Upper lobe of right lung (tissue), 1 donor: Measurements from ENCODE around the gene GRID1. TPM values are rescaled to one million over a fixed set of nuclear protein-coding genes. Genes with fewer than 3 reads are reported as not detected.

Experiments
- ATAC-seq: fragments of 200-7000 bp; cut with Tn5 transposase; one replicate; pipeline ENCODE4 v1.9.1; 2020; ENCODE audit warnings: mild to moderate bottlenecking, moderate library complexity
- DNase-seq: peaks from one replicate; pipeline ENCODE4 v3.0.0-alpha.2; 2020
- H3K27ac ChIP-seq: fragments of 200-600 bp; one replicate; pipeline ENCODE4 v1.8.0; 2022
- H3K27me3 ChIP-seq: fragments of 200-600 bp; one replicate; pipeline ENCODE4 v1.8.0; 2022; ENCODE audit warnings: mild to moderate bottlenecking
- H3K36me3 ChIP-seq: fragments of 200-600 bp; one replicate; pipeline ENCODE4 v1.8.0; 2022
- H3K4me1 ChIP-seq: fragments of 200-600 bp; one replicate; pipeline ENCODE4 v1.8.0; 2022
- H3K4me3 ChIP-seq: fragments of 200-600 bp; one replicate; pipeline ENCODE4 v1.8.0; 2022; ENCODE audit warnings: mild to moderate bottlenecking
- H3K9me3 ChIP-seq: fragments of 200-600 bp; one replicate; pipeline ENCODE4 v1.8.0; 2022
- intact Hi-C: fragments of 100-400 bp; cut with DNase I; formaldehyde crosslinking; loops from one replicate; pipeline ENCODE4 v1.11.0; 2022
- total RNA-seq: library from RNA; stranded (reverse); fragmentation: NEBNext Ultra II Directional; extraction: Animal tissue kit (Norgen Biotek cat#: 25700); gene quantifications from one replicate; pipeline ENCODE4 v1.2.1, GENCODE V29; 2021
- TF ChIP-seq, protein P1 (sequence below): fragments of 200-600 bp; IDR thresholded peaks from one replicate; pipeline ENCODE4 v1.8.0; 2022; ENCODE audit warnings: antibody characterized with exemption
- donor health status: DM: no; HTN: yes; CAD: no; lungs with severe emphysema.

The GRID1 gene
- total RNA-seq, 1 donor from 2014 or later, result 3.0 TPM

- H3K36me3 ChIP-seq, result no peaks in the 10 kb centered on the region
Observed at GRCh38 chr10:86068231-86069054, 298.2 kb downstream of the GRID1 start.

GRCh38 chr10:86067436-86068050 lies 299.1 kb downstream of the GRID1 start:
- no peaks in the 10 kb centered on the region for H3K9me3 ChIP-seq
- TF ChIP-seq, protein P1, sequence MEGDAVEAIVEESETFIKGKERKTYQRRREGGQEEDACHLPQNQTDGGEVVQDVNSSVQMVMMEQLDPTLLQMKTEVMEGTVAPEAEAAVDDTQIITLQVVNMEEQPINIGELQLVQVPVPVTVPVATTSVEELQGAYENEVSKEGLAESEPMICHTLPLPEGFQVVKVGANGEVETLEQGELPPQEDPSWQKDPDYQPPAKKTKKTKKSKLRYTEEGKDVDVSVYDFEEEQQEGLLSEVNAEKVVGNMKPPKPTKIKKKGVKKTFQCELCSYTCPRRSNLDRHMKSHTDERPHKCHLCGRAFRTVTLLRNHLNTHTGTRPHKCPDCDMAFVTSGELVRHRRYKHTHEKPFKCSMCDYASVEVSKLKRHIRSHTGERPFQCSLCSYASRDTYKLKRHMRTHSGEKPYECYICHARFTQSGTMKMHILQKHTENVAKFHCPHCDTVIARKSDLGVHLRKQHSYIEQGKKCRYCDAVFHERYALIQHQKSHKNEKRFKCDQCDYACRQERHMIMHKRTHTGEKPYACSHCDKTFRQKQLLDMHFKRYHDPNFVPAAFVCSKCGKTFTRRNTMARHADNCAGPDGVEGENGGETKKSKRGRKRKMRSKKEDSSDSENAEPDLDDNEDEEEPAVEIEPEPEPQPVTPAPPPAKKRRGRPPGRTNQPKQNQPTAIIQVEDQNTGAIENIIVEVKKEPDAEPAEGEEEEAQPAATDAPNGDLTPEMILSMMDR, result no peak
- no peaks in the 10 kb centered on the region for H3K4me1 ChIP-seq
- H3K36me3 ChIP-seq, result no peaks in the 10 kb centered on the region
- no peak overlapping the region for H3K4me3 ChIP-seq
- H3K27me3 ChIP-seq, result no peaks in the 10 kb centered on the region
- DNase-seq, result peak; percentile 48
- no peak for ATAC-seq
- no peak overlapping the region for H3K27ac ChIP-seq
- intact Hi-C loops, result no loop called here

More at GRCh38 chr10:86068231-86069054, 298.2 kb downstream of the GRID1 start:
- Histone ChIP-seq H3K27ac (no peak overlapping the region), H3K4me3 (no peak overlapping the region), H3K9me3 (no peaks in the 10 kb centered on the region), H3K27me3 (no peaks in the 10 kb centered on the region), H3K4me1 (no peaks in the 10 kb centered on the region)
- TF ChIP-seq, protein P1, result no peak
- intact Hi-C loops, result no loop called here
- ATAC-seq (no peak), DNase-seq (no peak)

GRCh38 chr10:86066696-86067095 lies 299.9 kb downstream of the GRID1 start:
- DNase-seq (peak; percentile 39), ATAC-seq (no peak)
- intact Hi-C loops, result no loop called here
- H3K36me3 ChIP-seq, result no peaks in the 10 kb centered on the region
- H3K27me3 ChIP-seq, result no peaks in the 10 kb centered on the region
- H3K9me3 ChIP-seq, result no peaks in the 10 kb centered on the region
- TF ChIP-seq, protein P1, result no peak
- H3K27ac ChIP-seq, result no peak overlapping the region
- no peak overlapping the region for H3K4me3 ChIP-seq
- no peaks in the 10 kb centered on the region for H3K4me1 ChIP-seq

DNA sequence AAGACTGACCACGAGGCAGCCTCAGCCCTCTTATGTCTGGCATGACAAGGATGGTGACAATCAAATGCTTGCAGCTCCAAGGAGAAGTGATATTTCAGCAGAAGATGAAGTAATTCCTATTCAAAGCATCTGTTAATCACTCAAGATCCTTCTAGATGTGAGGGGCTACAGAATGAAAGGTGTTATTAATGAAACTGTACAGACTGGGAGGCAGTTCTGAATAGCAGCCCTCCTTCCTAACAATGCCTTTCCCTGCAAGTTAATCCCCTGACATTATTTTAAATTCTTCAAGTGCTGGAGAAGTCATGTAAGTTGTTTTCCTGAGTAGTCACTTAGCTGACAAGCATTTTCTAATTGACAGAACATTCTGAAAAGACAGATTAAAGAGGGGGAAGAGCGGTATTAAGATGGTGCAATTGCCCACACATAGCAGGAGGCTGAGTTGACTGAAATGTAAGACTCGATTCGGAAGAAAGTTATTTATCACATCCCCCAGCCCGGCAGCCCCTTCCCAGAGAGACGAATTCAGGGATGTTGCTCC lies 300.8 kb downstream of the GRID1 start:
- Histone ChIP-seq H3K36me3 (no peaks in the 10 kb centered on the region), H3K4me3 (no peak overlapping the region), H3K27me3 (no peaks in the 10 kb centered on the region), H3K4me1 (no peaks in the 10 kb centered on the region), H3K27ac (no peak overlapping the region), H3K9me3 (no peaks in the 10 kb centered on the region)
- DNase-seq (peak; percentile 22), ATAC-seq (no peak)
- intact Hi-C loops, result no loop called here
- TF ChIP-seq, protein P1, result no peak

- intact Hi-C loops, result no loop called here
- no peak overlapping the region for H3K4me3 ChIP-seq
- DNase-seq (no peak), ATAC-seq (no peak)
- H3K36me3 ChIP-seq, result no peaks in the 10 kb centered on the region
- H3K9me3 ChIP-seq, result no peaks in the 10 kb centered on the region
- TF ChIP-seq, protein P1, result no peak
- no peaks in the 10 kb centered on the region for H3K4me1 ChIP-seq
- no peak overlapping the region for H3K27ac ChIP-seq
- no peaks in the 10 kb centered on the region for H3K27me3 ChIP-seq
Observed at GRCh38 chr10:86064931-86065662, 301.5 kb downstream of the GRID1 start.
